Hepatocyte (in vitro differentiated cells): ENCODE data around the gene IL21R. TPM values are rescaled to one million over a fixed set of nuclear protein-coding genes. Genes with fewer than 3 reads are reported as not detected.

Source experiments
- DNase-seq: peaks from one replicate; pipeline ENCODE4 v3.0.0-alpha.2; 2016; ENCODE audit warnings: low spot score
- H2AFZ ChIP-seq: fragments of 200-600 bp; sonication (generic); 2 replicates; pipeline ENCODE4 v1.6.0; 2016; ENCODE audit warnings: antibody characterized with exemption, mild to moderate bottlenecking
- H3K27ac ChIP-seq: fragments of 200-600 bp; sonication (generic); 2 replicates; pipeline ENCODE4 v1.5.1; 2016; ENCODE audit warnings: mild to moderate bottlenecking
- H3K27me3 ChIP-seq: fragments of 200-600 bp; sonication (generic); 2 replicates; pipeline ENCODE4 v1.6.1; 2016
- H3K36me3 ChIP-seq: fragments of 200-600 bp; sonication (generic); replicated peaks from 2 replicates; pipeline ENCODE4 v1.5.1; 2016; ENCODE audit warnings: low read depth; ENCODE audit not compliant: insufficient read depth
- H3K4me1 ChIP-seq: fragments of 200-600 bp; sonication (generic); 2 replicates; pipeline ENCODE4 v1.5.1; 2016; ENCODE audit warnings: mild to moderate bottlenecking, moderate library complexity; ENCODE audit not compliant: insufficient read depth
- H3K4me2 ChIP-seq: fragments of 200-600 bp; sonication (generic); 2 replicates; pipeline ENCODE4 v1.6.0; 2016
- H3K4me3 ChIP-seq: fragments of 200-600 bp; sonication (generic); 2 replicates; pipeline ENCODE4 v1.5.1; 2016; ENCODE audit warnings: mild to moderate bottlenecking
- H3K79me2 ChIP-seq: fragments of 200-600 bp; sonication (generic); 2 replicates; pipeline ENCODE4 v1.6.0; 2017; ENCODE audit warnings: mild to moderate bottlenecking
- H3K9me2 ChIP-seq: fragments of 200-600 bp; sonication (generic); replicated peaks from 2 replicates; pipeline ENCODE4 v1.6.0; 2017; ENCODE audit warnings: mild to moderate bottlenecking; ENCODE audit not compliant: insufficient read depth
- H3K9me3 ChIP-seq: fragments of 200-600 bp; sonication (generic); 2 replicates; pipeline ENCODE4 v1.5.1; 2016; ENCODE audit warnings: low read depth, mild to moderate bottlenecking
- H4K20me1 ChIP-seq: fragments of 200-600 bp; sonication (generic); 2 replicates; pipeline ENCODE4 v1.6.0; 2016; ENCODE audit warnings: mild to moderate bottlenecking; ENCODE audit not compliant: insufficient read depth, poor library complexity, severe bottlenecking
- EZH2 ChIP-seq: fragments of 200-600 bp; sonication (generic); IDR thresholded peaks from 2 replicates; pipeline ENCODE4 v1.6.1; 2016; ENCODE audit warnings: antibody characterized with exemption, mild to moderate bottlenecking, borderline replicate concordance
- EZH2phosphoT487 ChIP-seq: fragments of 200-600 bp; sonication (generic); IDR thresholded peaks from one replicate; pipeline ENCODE4 v1.6.1; 2018; ENCODE audit warnings: antibody characterized with exemption, mild to moderate bottlenecking, low read depth, moderate library complexity; ENCODE audit not compliant: unreplicated experiment, severe bottlenecking
- WGBS: methylation state at CpG from one replicate; pipeline ENCODE4 v1.1.6; 2016; ENCODE audit warnings: low lambda C conversion rate; ENCODE audit errors: missing lambda C conversion rate; 5-methylcytosine and 5-hydroxymethylcytosine counted together
- polyA plus RNA-seq: library from polyadenylated mRNA; unstranded; fragments of >200 nt; fragmentation: Nextera tagmentation; extraction: Ambion mirVana; gene quantifications from 2 replicates; pipeline ENCODE4 v1.2.1, GENCODE V29; 2016
- total RNA-seq: library from RNA; depleted of rRNA; stranded (reverse); fragments of >200 nt; gene quantifications from 2 replicates; pipeline ENCODE4 v1.2.3, GENCODE V29; 2014
- TF ChIP-seq, protein P1 (sequence below): fragments of 200-600 bp; sonication (generic); IDR thresholded peaks from 2 replicates; pipeline ENCODE4 v1.5.1; 2016; ENCODE audit warnings: antibody characterized with exemption, mild to moderate bottlenecking; ENCODE audit not compliant: poor library complexity

The IL21R gene
- total and polyA plus RNA-seq, 2 experiments from 2014 or later: 0.10 TPM; not detected in 1

GRCh38 chr16:27472091-27473020, 70.4 kb downstream of the IL21R start:
- Histone ChIP-seq H3K9me3 (no peaks in the 10 kb centered on the region), H2AFZ (no peak overlapping the region), H3K9me2 (no peaks in the 10 kb centered on the region), H3K4me1 (no peaks in the 10 kb centered on the region), H3K27me3 (no peaks in the 10 kb centered on the region), H3K4me2 (no peak overlapping the region), H3K27ac (no peak overlapping the region), H3K36me3 (no peaks in the 10 kb centered on the region), H3K4me3 (no peak overlapping the region), H3K79me2 (no peaks in the 10 kb centered on the region), H4K20me1 (no peaks in the 10 kb centered on the region)
- WGBS: 97% methylated on average over 15 of the region's 15 CpGs
- no peak for DNase-seq
- TF ChIP-seq, protein P1, sequence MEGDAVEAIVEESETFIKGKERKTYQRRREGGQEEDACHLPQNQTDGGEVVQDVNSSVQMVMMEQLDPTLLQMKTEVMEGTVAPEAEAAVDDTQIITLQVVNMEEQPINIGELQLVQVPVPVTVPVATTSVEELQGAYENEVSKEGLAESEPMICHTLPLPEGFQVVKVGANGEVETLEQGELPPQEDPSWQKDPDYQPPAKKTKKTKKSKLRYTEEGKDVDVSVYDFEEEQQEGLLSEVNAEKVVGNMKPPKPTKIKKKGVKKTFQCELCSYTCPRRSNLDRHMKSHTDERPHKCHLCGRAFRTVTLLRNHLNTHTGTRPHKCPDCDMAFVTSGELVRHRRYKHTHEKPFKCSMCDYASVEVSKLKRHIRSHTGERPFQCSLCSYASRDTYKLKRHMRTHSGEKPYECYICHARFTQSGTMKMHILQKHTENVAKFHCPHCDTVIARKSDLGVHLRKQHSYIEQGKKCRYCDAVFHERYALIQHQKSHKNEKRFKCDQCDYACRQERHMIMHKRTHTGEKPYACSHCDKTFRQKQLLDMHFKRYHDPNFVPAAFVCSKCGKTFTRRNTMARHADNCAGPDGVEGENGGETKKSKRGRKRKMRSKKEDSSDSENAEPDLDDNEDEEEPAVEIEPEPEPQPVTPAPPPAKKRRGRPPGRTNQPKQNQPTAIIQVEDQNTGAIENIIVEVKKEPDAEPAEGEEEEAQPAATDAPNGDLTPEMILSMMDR: no peak
- TF ChIP-seq EZH2phosphoT487: no peak
- TF ChIP-seq EZH2: no peak

DNA sequence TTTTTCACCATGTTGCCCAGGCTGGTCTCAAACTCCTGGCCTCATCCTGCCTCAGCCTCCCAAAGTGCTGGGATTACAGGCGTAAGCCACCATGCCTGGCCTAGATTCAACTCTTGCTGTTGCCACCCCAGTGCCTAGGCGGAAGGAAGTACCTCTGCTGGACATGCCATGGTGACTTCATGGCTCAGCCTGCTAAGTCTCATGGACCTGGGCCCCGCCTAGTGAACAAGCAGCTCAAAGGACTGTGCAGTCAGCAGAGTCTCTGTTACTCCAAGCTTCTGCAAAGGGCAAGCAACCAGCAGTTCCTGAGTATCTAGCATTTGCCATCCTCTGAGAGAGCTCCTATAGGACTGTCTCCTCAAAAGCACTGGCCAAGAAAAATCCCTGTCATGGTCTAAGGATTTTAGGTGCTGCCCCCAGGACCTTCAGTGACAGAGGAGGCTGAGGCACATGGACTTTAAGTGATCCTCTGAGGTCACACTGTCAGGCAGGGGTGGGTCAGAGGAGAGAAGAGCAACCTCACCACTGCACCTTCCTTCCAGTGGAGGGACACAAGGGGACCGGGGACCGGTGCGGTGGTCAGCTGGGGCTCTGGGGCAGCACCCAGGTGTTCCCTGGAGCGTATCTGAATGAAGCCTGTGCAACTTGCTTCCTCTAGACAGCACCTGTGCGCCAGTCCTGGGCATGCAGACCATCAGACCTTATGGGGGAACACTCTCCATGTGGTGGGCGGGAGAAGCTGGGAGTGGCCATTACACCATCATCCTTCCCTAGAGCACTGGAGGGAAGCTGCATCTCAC, 71.3 kb downstream of the IL21R start:
- H4K20me1 ChIP-seq: no peaks in the 10 kb centered on the region
- H3K4me1 ChIP-seq: no peaks in the 10 kb centered on the region
- no peak overlapping the region for H3K27ac ChIP-seq
- no peaks in the 10 kb centered on the region for H3K79me2 ChIP-seq
- H3K9me2 ChIP-seq: no peaks in the 10 kb centered on the region
- H3K4me3 ChIP-seq: no peak overlapping the region
- no peaks in the 10 kb centered on the region for H3K9me3 ChIP-seq
- H3K27me3 ChIP-seq: no peaks in the 10 kb centered on the region
- no peak overlapping the region for H2AFZ ChIP-seq
- TF ChIP-seq EZH2 (no peak), EZH2phosphoT487 (no peak)
- TF ChIP-seq, protein P1: no peak
- no peak for DNase-seq
- 94% methylated on average over 9 of the region's 9 CpGs for WGBS
- H3K36me3 ChIP-seq: no peaks in the 10 kb centered on the region
- H3K4me2 ChIP-seq: no peak overlapping the region

GRCh38 chr16:27474041-27474440, 72.1 kb downstream of the IL21R start:
- Histone ChIP-seq H3K4me3 (no peak overlapping the region), H3K4me1 (no peaks in the 10 kb centered on the region), H3K79me2 (no peaks in the 10 kb centered on the region), H3K27me3 (no peaks in the 10 kb centered on the region), H3K9me3 (no peaks in the 10 kb centered on the region), H4K20me1 (no peaks in the 10 kb centered on the region), H3K27ac (no peak overlapping the region), H2AFZ (no peak overlapping the region), H3K9me2 (no peaks in the 10 kb centered on the region), H3K36me3 (no peaks in the 10 kb centered on the region), H3K4me2 (no peak overlapping the region)
- TF ChIP-seq EZH2 (no peak), EZH2phosphoT487 (no peak)
- TF ChIP-seq, protein P1: no peak
- no peak for DNase-seq
- WGBS: 96% methylated on average over 9 of the region's 9 CpGs
